Sigmoid colon (tissue), 4 donors: Measurements from ENCODE around the gene ACACA.

Source experiments
- EP300 ChIP-seq, 4 donors: sonication (generic); formaldehyde crosslinking; IDR thresholded peaks; one replicate each; pipeline ENCODE4 v1.6.1; 2017; ENCODE audit warnings: antibody characterized with exemption in 4 of 4
- POLR2A ChIP-seq, 2 donors: fragments of 450-650 bp; IDR thresholded peaks; one replicate each; pipeline ENCODE4 v1.6.1; 2016; ENCODE audit warnings: antibody characterized with exemption in 2 of 2, mild to moderate bottlenecking in 2 of 2, moderate library complexity in 2 of 2
- TF ChIP-seq, protein P1 (sequence below), 4 experiments: fragments of 450-650 bp in 3 of 4; fragments of 200-600 bp in 1 of 4; IDR thresholded peaks; one replicate each; pipeline ENCODE4 v1.5.1; 2016 to 2019; ENCODE audit warnings: antibody characterized with exemption in 4 of 4, mild to moderate bottlenecking in 3 of 4, moderate library complexity in 2 of 4

DNA sequence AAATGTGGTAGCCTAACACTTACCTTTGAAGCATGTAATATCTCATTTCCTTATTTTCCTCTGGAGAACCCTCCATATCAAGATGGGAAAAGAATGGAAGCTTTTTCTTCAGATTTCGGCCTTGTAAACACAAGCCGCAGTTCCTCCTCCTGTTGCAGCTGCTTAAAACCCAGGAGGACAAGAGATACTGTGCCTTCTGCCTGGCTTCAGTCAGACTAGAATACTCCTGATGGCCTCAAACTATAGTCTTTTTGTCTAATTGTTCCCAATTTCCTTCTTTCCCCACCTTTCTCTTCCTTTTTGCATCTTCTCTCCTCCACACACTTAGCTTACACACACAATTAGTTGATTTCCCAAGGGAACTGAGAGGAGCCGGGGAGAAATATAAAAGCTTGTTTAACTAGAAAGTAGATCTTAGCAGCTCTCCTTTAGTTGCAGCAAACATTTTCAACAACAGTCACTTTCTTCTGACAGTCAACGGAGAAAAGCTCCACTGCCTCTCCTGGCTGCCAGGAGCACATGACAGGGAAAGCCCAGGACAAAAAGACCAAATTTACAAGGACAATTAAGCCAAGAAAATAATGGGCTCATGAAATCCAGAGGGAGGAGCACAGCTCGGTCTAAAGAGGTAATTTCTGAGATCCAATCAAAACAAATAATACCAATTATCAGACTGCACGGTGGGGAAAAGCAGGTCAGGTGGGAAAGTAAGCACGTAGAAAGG, 107.2 kb downstream of the ACACA start:
- TF ChIP-seq, protein P1, sequence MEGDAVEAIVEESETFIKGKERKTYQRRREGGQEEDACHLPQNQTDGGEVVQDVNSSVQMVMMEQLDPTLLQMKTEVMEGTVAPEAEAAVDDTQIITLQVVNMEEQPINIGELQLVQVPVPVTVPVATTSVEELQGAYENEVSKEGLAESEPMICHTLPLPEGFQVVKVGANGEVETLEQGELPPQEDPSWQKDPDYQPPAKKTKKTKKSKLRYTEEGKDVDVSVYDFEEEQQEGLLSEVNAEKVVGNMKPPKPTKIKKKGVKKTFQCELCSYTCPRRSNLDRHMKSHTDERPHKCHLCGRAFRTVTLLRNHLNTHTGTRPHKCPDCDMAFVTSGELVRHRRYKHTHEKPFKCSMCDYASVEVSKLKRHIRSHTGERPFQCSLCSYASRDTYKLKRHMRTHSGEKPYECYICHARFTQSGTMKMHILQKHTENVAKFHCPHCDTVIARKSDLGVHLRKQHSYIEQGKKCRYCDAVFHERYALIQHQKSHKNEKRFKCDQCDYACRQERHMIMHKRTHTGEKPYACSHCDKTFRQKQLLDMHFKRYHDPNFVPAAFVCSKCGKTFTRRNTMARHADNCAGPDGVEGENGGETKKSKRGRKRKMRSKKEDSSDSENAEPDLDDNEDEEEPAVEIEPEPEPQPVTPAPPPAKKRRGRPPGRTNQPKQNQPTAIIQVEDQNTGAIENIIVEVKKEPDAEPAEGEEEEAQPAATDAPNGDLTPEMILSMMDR (IDR thresholded peaks at IDR 0.05) = no peak
- TF ChIP-seq POLR2A (IDR thresholded peaks at IDR 0.05) (no peak), EP300 (IDR thresholded peaks at IDR 0.05) (no peak)
